K562 (cell line): ENCODE data around the gene EML1. TPM values are rescaled to one million over a fixed set of nuclear protein-coding genes. Genes with fewer than 3 reads are reported as not detected.

ENCODE experiments used
- DIDO1 ChIP-seq: fragments of 450-650 bp; IDR thresholded peaks from 2 replicates; pipeline ENCODE4 v1.6.1; 2016; ENCODE audit warnings: low read depth, missing biosample characterization, missing genetic modification characterization
- DMBX1 ChIP-seq: fragments of 250-450 bp; sonication (Bioruptor Pico); IDR thresholded peaks from 2 replicates; pipeline ENCODE4 v1.8.0; 2022; ENCODE audit warnings: inconsistent platforms, mild to moderate bottlenecking, moderate library complexity, borderline replicate concordance
- ZNF699 ChIP-seq: fragments of 250-450 bp; sonication (Bioruptor Pico); IDR thresholded peaks from 2 replicates; pipeline ENCODE4 v1.8.0; 2021; ENCODE audit warnings: mild to moderate bottlenecking, moderate library complexity; ENCODE audit not compliant: insufficient replicate concordance
- polyA plus RNA-seq, 8 experiments: library from polyadenylated mRNA; depleted of rRNA in 4 of 8; stranded (reverse) in 5 of 8; unstranded in 3 of 8; fragments of >200 nt; fragmentation: Nextera tagmentation in 2 of 8; fragmentation: Illumina TruSeq in 1 of 8; extraction: Ambion mirVana in 2 of 8; extraction: Trizol in 1 of 8; gene quantifications; 2 replicates each; pipeline versions ENCODE4 v1.2.1 to v1.2.3, GENCODE V29; 2011 to 2014; ENCODE audit warnings: inconsistent platforms in 1 of 8, missing spikeins in 1 of 8
- total RNA-seq, 7 experiments: library from RNA; depleted of rRNA in 6 of 7; stranded (reverse); fragments of >200 nt in 6 of 7; fragmentation: Illumina TruSeq in 2 of 7; extraction: Trizol in 2 of 7; gene quantifications; 2 replicates each; pipeline versions ENCODE4 v1.2.1 to v1.2.3, GENCODE V29; 2011 to 2021; ENCODE audit warnings: low replicate concordance in 1 of 7
- TF ChIP-seq, protein P1 (sequence below): sonication (generic); formaldehyde crosslinking; IDR thresholded peaks from 2 replicates; pipeline ENCODE4 v1.8.0; 2022; ENCODE audit warnings: missing genetic modification reagents, mild to moderate bottlenecking, borderline replicate concordance
- TF ChIP-seq, protein P2 (sequence below): sonication (generic); formaldehyde crosslinking; IDR thresholded peaks from 2 replicates; pipeline ENCODE4 v1.8.0; 2022; ENCODE audit warnings: mild to moderate bottlenecking, missing genetic modification reagents, borderline replicate concordance
- TF ChIP-seq, protein P3 (sequence below): fragments of 450-650 bp; formaldehyde crosslinking; IDR thresholded peaks from 2 replicates; pipeline ENCODE4 v1.4.0; 2020; ENCODE audit warnings: mild to moderate bottlenecking, moderate library complexity
- TF ChIP-seq, protein P4 (sequence below), 2 experiments: fragments of 450-650 bp; IDR thresholded peaks; 2 replicates each; pipeline ENCODE4 v1.6.1; 2016
- TF ChIP-seq, protein P5 (sequence below), 2 experiments: fragments of 450-650 bp; IDR thresholded peaks; 2 replicates each; pipeline ENCODE4 v1.6.1; 2018; ENCODE audit warnings: mild to moderate bottlenecking in 2 of 2, low read depth in 1 of 2; ENCODE audit not compliant: partially characterized antibody in 2 of 2

Gene EML1
- total and polyA plus RNA-seq, 9 of the 15 experiments (the other 6 are each of a cell fraction or from before 2014, with no cell fraction given), result 0.01 to 0.35 (median 0.07) TPM; not detected in 2

DNA sequence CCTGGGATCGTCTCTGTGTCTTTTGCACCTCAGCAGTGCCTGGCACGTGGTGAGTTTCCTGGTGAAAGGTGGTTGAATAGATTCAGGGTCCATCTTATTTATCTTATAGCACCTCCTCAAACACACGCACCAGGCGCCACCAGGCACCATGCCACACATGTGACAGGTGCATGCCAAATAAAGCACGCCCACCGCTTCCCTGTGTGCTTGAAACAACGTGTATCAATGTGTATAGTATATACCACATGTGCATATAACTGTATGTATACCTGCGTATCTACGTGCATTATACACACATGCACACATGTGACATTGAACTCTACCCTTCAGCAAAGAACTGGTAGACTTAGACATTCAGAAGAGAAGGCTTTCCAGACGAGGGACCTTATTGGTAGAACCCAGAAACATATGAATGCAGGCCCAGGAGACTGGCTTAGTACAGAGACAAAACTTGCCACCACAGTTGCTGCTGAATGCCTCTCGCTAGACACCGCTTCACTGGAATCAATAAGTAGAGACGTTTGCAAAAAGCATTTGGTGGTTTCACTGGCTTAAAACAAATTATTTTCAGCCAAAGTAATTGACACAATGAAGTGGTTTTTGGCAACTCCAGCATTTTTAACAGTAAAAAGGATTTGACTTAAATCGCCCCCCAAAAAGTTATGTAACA lies 10.0 kb downstream of the EML1 start (continued):
- TF ChIP-seq, protein P1, sequence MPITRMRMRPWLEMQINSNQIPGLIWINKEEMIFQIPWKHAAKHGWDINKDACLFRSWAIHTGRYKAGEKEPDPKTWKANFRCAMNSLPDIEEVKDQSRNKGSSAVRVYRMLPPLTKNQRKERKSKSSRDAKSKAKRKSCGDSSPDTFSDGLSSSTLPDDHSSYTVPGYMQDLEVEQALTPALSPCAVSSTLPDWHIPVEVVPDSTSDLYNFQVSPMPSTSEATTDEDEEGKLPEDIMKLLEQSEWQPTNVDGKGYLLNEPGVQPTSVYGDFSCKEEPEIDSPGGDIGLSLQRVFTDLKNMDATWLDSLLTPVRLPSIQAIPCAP (CRISPR knock-in tag), result no peak
- TF ChIP-seq DIDO1 (tag) (no peak), DMBX1 (no peak), ZNF699 (CRISPR knock-in tag) (no peak)
- TF ChIP-seq, protein P2, sequence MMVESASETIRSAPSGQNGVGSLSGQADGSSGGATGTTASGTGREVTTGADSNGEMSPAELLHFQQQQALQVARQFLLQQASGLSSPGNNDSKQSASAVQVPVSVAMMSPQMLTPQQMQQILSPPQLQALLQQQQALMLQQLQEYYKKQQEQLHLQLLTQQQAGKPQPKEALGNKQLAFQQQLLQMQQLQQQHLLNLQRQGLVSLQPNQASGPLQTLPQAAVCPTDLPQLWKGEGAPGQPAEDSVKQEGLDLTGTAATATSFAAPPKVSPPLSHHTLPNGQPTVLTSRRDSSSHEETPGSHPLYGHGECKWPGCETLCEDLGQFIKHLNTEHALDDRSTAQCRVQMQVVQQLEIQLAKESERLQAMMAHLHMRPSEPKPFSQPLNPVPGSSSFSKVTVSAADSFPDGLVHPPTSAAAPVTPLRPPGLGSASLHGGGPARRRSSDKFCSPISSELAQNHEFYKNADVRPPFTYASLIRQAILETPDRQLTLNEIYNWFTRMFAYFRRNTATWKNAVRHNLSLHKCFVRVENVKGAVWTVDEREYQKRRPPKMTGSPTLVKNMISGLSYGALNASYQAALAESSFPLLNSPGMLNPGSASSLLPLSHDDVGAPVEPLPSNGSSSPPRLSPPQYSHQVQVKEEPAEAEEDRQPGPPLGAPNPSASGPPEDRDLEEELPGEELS (CRISPR knock-in tag), result no peak
- TF ChIP-seq, protein P3, sequence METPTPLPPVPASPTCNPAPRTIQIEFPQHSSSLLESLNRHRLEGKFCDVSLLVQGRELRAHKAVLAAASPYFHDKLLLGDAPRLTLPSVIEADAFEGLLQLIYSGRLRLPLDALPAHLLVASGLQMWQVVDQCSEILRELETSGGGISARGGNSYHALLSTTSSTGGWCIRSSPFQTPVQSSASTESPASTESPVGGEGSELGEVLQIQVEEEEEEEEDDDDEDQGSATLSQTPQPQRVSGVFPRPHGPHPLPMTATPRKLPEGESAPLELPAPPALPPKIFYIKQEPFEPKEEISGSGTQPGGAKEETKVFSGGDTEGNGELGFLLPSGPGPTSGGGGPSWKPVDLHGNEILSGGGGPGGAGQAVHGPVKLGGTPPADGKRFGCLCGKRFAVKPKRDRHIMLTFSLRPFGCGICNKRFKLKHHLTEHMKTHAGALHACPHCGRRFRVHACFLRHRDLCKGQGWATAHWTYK (CRISPR knock-in tag), result no peak
- TF ChIP-seq, protein P4, sequence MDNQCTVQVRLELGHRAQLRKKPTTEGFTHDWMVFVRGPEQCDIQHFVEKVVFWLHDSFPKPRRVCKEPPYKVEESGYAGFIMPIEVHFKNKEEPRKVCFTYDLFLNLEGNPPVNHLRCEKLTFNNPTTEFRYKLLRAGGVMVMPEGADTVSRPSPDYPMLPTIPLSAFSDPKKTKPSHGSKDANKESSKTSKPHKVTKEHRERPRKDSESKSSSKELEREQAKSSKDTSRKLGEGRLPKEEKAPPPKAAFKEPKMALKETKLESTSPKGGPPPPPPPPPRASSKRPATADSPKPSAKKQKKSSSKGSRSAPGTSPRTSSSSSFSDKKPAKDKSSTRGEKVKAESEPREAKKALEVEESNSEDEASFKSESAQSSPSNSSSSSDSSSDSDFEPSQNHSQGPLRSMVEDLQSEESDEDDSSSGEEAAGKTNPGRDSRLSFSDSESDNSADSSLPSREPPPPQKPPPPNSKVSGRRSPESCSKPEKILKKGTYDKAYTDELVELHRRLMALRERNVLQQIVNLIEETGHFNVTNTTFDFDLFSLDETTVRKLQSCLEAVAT (IDR thresholded peaks at IDR 0.05), result no peak
- TF ChIP-seq, protein P5, sequence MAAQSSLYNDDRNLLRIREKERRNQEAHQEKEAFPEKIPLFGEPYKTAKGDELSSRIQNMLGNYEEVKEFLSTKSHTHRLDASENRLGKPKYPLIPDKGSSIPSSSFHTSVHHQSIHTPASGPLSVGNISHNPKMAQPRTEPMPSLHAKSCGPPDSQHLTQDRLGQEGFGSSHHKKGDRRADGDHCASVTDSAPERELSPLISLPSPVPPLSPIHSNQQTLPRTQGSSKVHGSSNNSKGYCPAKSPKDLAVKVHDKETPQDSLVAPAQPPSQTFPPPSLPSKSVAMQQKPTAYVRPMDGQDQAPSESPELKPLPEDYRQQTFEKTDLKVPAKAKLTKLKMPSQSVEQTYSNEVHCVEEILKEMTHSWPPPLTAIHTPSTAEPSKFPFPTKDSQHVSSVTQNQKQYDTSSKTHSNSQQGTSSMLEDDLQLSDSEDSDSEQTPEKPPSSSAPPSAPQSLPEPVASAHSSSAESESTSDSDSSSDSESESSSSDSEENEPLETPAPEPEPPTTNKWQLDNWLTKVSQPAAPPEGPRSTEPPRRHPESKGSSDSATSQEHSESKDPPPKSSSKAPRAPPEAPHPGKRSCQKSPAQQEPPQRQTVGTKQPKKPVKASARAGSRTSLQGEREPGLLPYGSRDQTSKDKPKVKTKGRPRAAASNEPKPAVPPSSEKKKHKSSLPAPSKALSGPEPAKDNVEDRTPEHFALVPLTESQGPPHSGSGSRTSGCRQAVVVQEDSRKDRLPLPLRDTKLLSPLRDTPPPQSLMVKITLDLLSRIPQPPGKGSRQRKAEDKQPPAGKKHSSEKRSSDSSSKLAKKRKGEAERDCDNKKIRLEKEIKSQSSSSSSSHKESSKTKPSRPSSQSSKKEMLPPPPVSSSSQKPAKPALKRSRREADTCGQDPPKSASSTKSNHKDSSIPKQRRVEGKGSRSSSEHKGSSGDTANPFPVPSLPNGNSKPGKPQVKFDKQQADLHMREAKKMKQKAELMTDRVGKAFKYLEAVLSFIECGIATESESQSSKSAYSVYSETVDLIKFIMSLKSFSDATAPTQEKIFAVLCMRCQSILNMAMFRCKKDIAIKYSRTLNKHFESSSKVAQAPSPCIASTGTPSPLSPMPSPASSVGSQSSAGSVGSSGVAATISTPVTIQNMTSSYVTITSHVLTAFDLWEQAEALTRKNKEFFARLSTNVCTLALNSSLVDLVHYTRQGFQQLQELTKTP (IDR thresholded peaks at IDR 0.05; ENCODE audit: low read depth in 1 of 2, partially characterized antibody in 2 of 2), result no peak
